ENCODE measurements around the gene CDC73.

The CDC73 gene

GRCh38 chr1:193121616-193122593 lies at the start of gene CDC73:
Gene CDC73 (plus strand): TSS chr1:193122031. CDS start chr1:193122201, 170 bp downstream.
- TF ChIP-seq CTCF (IDR thresholded peaks at IDR 0.05; ENCODE audit: low read depth, low read length) = peak; percentile 79
- peak; percentile 93 for DNase-seq (ENCODE audit: extremely low read depth, low read depth)

GRCh38 chr1:193077991-193078390 lies 43.8 kb upstream of the CDC73 start:
- TF ChIP-seq CTCF (IDR thresholded peaks at IDR 0.05; ENCODE audit: low read depth, low read length) = no peak
- DNase-seq (ENCODE audit: extremely low read depth, low read depth) = no peak

- no peak for TF ChIP-seq CTCF (IDR thresholded peaks at IDR 0.05; ENCODE audit: low read depth, low read length)
- no peak for DNase-seq (ENCODE audit: extremely low read depth, low read depth)
Observed at GRCh38 chr1:193079187-193079586, 42.6 kb upstream of the CDC73 start.

- TF ChIP-seq CTCF (IDR thresholded peaks at IDR 0.05; ENCODE audit: low read depth, low read length) = no peak
- no peak for DNase-seq (ENCODE audit: extremely low read depth, low read depth)
Observed at GRCh38 chr1:193083365-193084088, 38.3 kb upstream of the CDC73 start.

GRCh38 chr1:193085263-193085662 lies 36.6 kb upstream of the CDC73 start:
- no peak for TF ChIP-seq CTCF (IDR thresholded peaks at IDR 0.05; ENCODE audit: low read depth, low read length)
- no peak for DNase-seq (ENCODE audit: extremely low read depth, low read depth)

- no peak for TF ChIP-seq CTCF (IDR thresholded peaks at IDR 0.05; ENCODE audit: low read depth, low read length)
- no peak for DNase-seq (ENCODE audit: extremely low read depth, low read depth)
Observed at GRCh38 chr1:193086342-193086741, 35.5 kb upstream of the CDC73 start.

GRCh38 chr1:193087893-193088292 lies 33.9 kb upstream of the CDC73 start:
- no peak for TF ChIP-seq CTCF (IDR thresholded peaks at IDR 0.05; ENCODE audit: low read depth, low read length)

More at GRCh38 chr1:193087893-193088292, 33.9 kb upstream of the CDC73 start:
- no peak for DNase-seq (ENCODE audit: extremely low read depth, low read depth)

Measured in AG09319 (cell line).